GM12878 (cell line): ENCODE measurements around the gene ITGAL. TPM values are rescaled to one million over a fixed set of nuclear protein-coding genes. Genes with fewer than 3 reads are reported as not detected.
A peak's percentile ranks its signal among the peaks of the same experiment; 100 is the strongest.

Experiments
- CREM ChIP-seq: IDR thresholded peaks from 2 replicates; pipeline ENCODE4 v1.6.1; 2014; ENCODE audit warnings: antibody characterized with exemption, low read depth
- HCFC1 ChIP-seq: fragments of 150-350 bp; IDR thresholded peaks from 2 replicates; pipeline ENCODE4 v1.6.1; 2014; ENCODE audit warnings: low read length
- IKZF2 ChIP-seq, 2 experiments: fragments of 450-650 bp; IDR thresholded peaks; 2 replicates each; pipeline ENCODE4 v1.6.1; 2017; ENCODE audit warnings: mild to moderate bottlenecking in 2 of 2, moderate library complexity in 2 of 2
- MXI1 ChIP-seq: fragments of 150-350 bp; IDR thresholded peaks from 2 replicates; pipeline ENCODE4 v1.6.1; 2011; ENCODE audit warnings: low read depth, mild to moderate bottlenecking, inconsistent platforms, low read length, improper control_type of control experiment
- MYC ChIP-seq: IDR thresholded peaks from 2 replicates; pipeline ENCODE4 v1.6.1; 2011; ENCODE audit warnings: mild to moderate bottlenecking, low read length, moderate library complexity, inconsistent platforms; ENCODE audit not compliant: insufficient read depth, insufficient replicate concordance, insufficient read length, severe bottlenecking
- PML ChIP-seq: IDR thresholded peaks from 2 replicates; pipeline ENCODE4 v1.6.1; 2012; ENCODE audit warnings: low read length, inconsistent platforms
- SIN3A ChIP-seq: IDR thresholded peaks from 2 replicates; pipeline ENCODE4 v1.6.1; 2012; ENCODE audit warnings: low read depth, low read length, improper control_type of control experiment
- SP1 ChIP-seq: IDR thresholded peaks from one replicate; pipeline ENCODE4 v1.6.1; 2011; ENCODE audit warnings: low read depth, low read length
- SREBF1 ChIP-seq: IDR thresholded peaks from 2 replicates; pipeline ENCODE4 v1.6.1; 2012; ENCODE audit warnings: mild to moderate bottlenecking, low read length
- STAT3 ChIP-seq: IDR thresholded peaks from 2 replicates; pipeline ENCODE4 v1.6.1; 2011; ENCODE audit warnings: low read depth, low read length, improper control_type of control experiment
- SUZ12 ChIP-seq: fragments of 200-600 bp; sonication (generic); IDR thresholded peaks from one replicate; pipeline ENCODE4 v1.6.1; 2018; ENCODE audit warnings: antibody characterized with exemption, mild to moderate bottlenecking; ENCODE audit not compliant: unreplicated experiment
- polyA plus RNA-seq, 11 experiments: library from polyadenylated mRNA; depleted of rRNA in 4 of 11; unstranded in 6 of 11; stranded (reverse) in 5 of 11; fragments of >200 nt; fragmentation: Nextera tagmentation in 4 of 11; fragmentation: Illumina TruSeq in 1 of 11; extraction: Ambion mirVana in 4 of 11; extraction: Trizol in 1 of 11; gene quantifications; 1 replicate in 1 of 11; 2 replicates in 10 of 11; pipeline versions ENCODE4 v1.2.1 to v1.2.3, GENCODE V29; 2011 to 2016; ENCODE audit warnings: inconsistent platforms in 2 of 11, missing spikeins in 2 of 11, low read depth in 1 of 11
- total RNA-seq, 4 experiments: library from RNA; depleted of rRNA in 3 of 4; stranded (reverse); fragments of >200 nt in 3 of 4; fragmentation: Illumina TruSeq in 1 of 4; extraction: Trizol in 1 of 4; gene quantifications; 2 replicates each; pipeline versions ENCODE4 v1.2.1 to v1.2.3, GENCODE V29; 2013 to 2021
- TF ChIP-seq, protein P1 (sequence below): fragments of 450-650 bp; formaldehyde crosslinking; IDR thresholded peaks from 2 replicates; pipeline ENCODE4 v1.4.0; 2022; ENCODE audit warnings: mild to moderate bottlenecking, moderate library complexity
- TF ChIP-seq, protein P2 (sequence below): fragments of 450-650 bp; conservative IDR thresholded peaks from 2 replicates; pipeline ENCODE4 v1.6.1; 2017; ENCODE audit warnings: mild to moderate bottlenecking, moderate library complexity
- TF ChIP-seq, protein P3 (sequence below): IDR thresholded peaks from 2 replicates; pipeline ENCODE4 v1.6.1; 2011; ENCODE audit warnings: mild to moderate bottlenecking, low read depth, low read length, moderate library complexity; ENCODE audit not compliant: insufficient replicate concordance
- TF ChIP-seq, protein P4 (sequence below): IDR thresholded peaks from 2 replicates; pipeline ENCODE4 v1.6.1; 2012; ENCODE audit warnings: improper control_type of control experiment, low read depth, low read length; ENCODE audit not compliant: insufficient replicate concordance
- TF ChIP-seq, protein P5 (sequence below): IDR thresholded peaks from 2 replicates; pipeline ENCODE4 v1.6.1; 2012; ENCODE audit warnings: low read depth, low read length, improper control_type of control experiment
- TF ChIP-seq, protein P6 (sequence below): IDR thresholded peaks from 2 replicates; pipeline ENCODE4 v1.6.1; 2011; ENCODE audit warnings: borderline replicate concordance, low read depth, mild to moderate bottlenecking, moderate library complexity, mixed read lengths, low read length; ENCODE audit not compliant: insufficient read depth; ENCODE audit errors: extremely low read length

The ITGAL gene
- total and polyA plus RNA-seq, 10 of the 15 experiments (the other 5 are each of a cell fraction or from before 2014, with no cell fraction given) = 10.7 to 170 (median 96.9) TPM

DNA sequence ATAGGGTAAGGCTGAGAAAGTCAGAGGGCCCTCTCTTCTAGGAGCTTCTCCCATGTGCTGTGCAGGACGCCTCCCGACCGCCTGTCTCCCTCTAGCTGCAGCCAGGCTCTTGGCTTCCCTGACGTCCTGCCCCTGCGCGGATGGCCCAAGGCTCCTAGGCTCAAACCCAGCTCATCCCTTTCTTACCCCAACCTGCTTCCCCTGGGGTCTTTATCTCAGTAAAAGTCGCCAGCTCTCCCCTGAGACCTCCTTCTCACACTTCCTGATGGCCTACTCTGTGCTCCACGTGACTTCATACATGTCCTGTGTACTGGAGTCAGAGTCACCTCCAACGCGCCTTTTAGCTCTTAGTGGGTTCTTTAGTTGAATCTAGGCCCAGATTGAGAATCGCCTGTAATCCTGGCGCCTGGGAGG, 63.2 kb downstream of the ITGAL start (continued):
- TF ChIP-seq SUZ12 (no peak), CREM (peak; percentile 44; the same call in 1 of the 2 replicates), PML (no peak), MXI1 (peak; percentile 91), MYC (peak; percentile 83), STAT3 (no peak), SREBF1 (no peak), HCFC1 (no peak), IKZF2 (IDR thresholded peaks at IDR 0.05) (peak; percentile 18 to 40; a peak in 1 of 4 replicates), SIN3A (peak; percentile 80; the same call in 1 of the 2 replicates), SP1 (no peak)
- TF ChIP-seq, protein P1, sequence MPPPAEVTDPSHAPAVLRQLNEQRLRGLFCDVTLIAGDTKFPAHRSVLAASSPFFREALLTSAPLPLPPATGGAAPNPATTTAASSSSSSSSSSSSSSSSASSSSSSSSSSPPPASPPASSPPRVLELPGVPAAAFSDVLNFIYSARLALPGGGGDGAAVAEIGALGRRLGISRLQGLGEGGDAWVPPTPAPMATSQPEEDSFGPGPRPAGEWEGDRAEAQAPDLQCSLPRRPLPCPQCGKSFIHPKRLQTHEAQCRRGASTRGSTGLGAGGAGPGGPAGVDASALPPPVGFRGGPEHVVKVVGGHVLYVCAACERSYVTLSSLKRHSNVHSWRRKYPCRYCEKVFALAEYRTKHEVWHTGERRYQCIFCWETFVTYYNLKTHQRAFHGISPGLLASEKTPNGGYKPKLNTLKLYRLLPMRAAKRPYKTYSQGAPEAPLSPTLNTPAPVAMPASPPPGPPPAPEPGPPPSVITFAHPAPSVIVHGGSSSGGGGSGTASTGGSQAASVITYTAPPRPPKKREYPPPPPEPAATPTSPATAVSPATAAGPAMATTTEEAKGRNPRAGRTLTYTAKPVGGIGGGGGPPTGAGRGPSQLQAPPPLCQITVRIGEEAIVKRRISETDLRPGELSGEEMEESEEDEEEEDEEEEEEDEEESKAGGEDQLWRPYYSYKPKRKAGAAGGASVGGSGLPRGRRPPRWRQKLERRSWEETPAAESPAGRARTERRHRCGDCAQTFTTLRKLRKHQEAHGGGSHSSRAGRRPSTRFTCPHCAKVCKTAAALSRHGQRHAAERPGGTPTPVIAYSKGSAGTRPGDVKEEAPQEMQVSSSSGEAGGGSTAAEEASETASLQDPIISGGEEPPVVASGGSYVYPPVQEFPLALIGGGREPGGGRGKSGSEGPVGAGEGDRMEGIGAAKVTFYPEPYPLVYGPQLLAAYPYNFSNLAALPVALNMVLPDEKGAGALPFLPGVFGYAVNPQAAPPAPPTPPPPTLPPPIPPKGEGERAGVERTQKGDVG (CRISPR knock-in tag) = no peak
- TF ChIP-seq, protein P2, sequence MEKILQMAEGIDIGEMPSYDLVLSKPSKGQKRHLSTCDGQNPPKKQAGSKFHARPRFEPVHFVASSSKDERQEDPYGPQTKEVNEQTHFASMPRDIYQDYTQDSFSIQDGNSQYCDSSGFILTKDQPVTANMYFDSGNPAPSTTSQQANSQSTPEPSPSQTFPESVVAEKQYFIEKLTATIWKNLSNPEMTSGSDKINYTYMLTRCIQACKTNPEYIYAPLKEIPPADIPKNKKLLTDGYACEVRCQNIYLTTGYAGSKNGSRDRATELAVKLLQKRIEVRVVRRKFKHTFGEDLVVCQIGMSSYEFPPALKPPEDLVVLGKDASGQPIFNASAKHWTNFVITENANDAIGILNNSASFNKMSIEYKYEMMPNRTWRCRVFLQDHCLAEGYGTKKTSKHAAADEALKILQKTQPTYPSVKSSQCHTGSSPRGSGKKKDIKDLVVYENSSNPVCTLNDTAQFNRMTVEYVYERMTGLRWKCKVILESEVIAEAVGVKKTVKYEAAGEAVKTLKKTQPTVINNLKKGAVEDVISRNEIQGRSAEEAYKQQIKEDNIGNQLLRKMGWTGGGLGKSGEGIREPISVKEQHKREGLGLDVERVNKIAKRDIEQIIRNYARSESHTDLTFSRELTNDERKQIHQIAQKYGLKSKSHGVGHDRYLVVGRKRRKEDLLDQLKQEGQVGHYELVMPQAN = 0 out of 2 replicates have a peak, but pooled peaks have one; percentile 6
- TF ChIP-seq, protein P3, sequence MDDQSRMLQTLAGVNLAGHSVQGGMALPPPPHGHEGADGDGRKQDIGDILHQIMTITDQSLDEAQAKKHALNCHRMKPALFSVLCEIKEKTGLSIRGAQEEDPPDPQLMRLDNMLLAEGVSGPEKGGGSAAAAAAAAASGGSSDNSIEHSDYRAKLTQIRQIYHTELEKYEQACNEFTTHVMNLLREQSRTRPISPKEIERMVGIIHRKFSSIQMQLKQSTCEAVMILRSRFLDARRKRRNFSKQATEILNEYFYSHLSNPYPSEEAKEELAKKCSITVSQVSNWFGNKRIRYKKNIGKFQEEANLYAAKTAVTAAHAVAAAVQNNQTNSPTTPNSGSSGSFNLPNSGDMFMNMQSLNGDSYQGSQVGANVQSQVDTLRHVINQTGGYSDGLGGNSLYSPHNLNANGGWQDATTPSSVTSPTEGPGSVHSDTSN = no peak
- TF ChIP-seq, protein P4, sequence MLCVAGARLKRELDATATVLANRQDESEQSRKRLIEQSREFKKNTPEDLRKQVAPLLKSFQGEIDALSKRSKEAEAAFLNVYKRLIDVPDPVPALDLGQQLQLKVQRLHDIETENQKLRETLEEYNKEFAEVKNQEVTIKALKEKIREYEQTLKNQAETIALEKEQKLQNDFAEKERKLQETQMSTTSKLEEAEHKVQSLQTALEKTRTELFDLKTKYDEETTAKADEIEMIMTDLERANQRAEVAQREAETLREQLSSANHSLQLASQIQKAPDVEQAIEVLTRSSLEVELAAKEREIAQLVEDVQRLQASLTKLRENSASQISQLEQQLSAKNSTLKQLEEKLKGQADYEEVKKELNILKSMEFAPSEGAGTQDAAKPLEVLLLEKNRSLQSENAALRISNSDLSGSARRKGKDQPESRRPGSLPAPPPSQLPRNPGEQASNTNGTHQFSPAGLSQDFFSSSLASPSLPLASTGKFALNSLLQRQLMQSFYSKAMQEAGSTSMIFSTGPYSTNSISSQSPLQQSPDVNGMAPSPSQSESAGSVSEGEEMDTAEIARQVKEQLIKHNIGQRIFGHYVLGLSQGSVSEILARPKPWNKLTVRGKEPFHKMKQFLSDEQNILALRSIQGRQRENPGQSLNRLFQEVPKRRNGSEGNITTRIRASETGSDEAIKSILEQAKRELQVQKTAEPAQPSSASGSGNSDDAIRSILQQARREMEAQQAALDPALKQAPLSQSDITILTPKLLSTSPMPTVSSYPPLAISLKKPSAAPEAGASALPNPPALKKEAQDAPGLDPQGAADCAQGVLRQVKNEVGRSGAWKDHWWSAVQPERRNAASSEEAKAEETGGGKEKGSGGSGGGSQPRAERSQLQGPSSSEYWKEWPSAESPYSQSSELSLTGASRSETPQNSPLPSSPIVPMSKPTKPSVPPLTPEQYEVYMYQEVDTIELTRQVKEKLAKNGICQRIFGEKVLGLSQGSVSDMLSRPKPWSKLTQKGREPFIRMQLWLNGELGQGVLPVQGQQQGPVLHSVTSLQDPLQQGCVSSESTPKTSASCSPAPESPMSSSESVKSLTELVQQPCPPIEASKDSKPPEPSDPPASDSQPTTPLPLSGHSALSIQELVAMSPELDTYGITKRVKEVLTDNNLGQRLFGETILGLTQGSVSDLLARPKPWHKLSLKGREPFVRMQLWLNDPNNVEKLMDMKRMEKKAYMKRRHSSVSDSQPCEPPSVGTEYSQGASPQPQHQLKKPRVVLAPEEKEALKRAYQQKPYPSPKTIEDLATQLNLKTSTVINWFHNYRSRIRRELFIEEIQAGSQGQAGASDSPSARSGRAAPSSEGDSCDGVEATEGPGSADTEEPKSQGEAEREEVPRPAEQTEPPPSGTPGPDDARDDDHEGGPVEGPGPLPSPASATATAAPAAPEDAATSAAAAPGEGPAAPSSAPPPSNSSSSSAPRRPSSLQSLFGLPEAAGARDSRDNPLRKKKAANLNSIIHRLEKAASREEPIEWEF = no peak
- TF ChIP-seq, protein P5, sequence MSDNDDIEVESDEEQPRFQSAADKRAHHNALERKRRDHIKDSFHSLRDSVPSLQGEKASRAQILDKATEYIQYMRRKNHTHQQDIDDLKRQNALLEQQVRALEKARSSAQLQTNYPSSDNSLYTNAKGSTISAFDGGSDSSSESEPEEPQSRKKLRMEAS = peak; percentile 54
- TF ChIP-seq, protein P6, sequence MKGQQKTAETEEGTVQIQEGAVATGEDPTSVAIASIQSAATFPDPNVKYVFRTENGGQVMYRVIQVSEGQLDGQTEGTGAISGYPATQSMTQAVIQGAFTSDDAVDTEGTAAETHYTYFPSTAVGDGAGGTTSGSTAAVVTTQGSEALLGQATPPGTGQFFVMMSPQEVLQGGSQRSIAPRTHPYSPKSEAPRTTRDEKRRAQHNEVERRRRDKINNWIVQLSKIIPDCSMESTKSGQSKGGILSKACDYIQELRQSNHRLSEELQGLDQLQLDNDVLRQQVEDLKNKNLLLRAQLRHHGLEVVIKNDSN = peak; percentile 75
